Activated T-cell treated with anti-CD3 and anti-CD28 coated beads, Interleukin-2, amount 50 U/mL, for 48 hours (primary cell): ENCODE measurements around the gene ZCCHC24.

Experiments used
- DNase-seq, 2 experiments: peaks; one replicate each; pipeline ENCODE4 v3.0.0-alpha.2; 2020

The ZCCHC24 gene

DNA sequence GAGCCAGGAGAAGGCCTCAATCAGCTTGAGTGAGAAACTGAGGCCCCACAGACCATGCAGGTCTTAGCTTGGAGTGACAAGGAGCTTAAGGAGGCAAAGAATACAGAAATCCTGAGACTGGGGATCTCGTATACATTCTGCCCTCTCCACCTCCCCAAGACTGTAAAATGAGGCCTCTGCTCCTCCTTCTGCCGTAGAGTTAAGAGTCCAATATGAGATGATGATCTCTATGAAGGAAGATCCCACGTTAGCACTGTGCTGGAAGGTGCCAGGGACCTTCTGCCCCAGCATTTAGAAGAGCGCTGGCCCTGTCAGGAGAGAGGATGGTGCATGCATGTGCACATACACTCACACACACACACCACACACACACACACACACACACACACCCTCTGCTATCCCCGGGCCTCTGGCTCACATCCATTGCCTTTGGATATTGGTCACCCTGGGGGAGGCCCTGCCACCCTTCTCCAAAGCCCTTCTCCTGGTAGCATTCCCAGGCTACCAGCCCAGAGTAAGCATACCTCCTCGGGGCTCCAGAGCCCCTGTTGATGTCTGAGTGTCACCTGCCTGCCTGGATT, 15.0 kb downstream of the ZCCHC24 start:
- no peak for DNase-seq

DNA sequence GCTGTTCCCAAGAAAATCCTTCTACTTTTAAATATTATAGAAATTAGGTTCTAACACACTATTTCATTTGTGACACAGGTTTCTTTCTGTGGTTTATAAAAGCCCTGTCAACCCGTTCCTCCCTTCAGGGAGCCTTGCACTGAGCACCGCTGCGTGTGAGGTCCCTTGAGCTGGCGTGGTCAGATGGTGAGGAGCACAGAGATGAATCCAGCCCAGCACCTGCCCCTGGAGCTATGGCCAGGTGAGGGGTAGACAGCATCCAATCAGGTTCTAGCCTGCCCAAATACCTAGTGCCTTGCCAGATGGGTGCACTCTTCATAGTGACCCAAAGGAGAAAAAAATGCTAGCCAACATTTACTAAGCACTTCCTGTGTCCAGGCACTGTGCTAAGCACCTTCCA, 15.7 kb downstream of the ZCCHC24 start:
- no peak for DNase-seq

DNA sequence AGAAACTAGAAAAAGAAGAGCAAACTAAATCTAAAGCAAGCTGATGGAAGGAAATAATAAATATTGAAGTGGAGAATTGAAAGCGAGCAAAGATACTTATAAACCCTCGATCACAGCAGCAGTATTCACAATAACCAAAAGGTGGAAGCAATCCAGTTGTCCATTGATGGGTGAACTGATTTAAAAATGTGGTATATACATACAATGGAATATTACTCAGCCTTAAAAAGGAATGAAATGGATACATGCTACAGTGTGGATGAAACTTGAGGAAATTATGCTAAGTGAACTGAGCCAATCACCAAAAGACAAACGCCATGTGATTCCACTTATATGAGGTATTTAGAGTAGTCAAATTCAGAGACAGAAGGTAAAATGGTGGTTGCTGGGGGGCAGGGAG, 17.5 kb downstream of the ZCCHC24 start:
- DNase-seq, result no peak

DNA sequence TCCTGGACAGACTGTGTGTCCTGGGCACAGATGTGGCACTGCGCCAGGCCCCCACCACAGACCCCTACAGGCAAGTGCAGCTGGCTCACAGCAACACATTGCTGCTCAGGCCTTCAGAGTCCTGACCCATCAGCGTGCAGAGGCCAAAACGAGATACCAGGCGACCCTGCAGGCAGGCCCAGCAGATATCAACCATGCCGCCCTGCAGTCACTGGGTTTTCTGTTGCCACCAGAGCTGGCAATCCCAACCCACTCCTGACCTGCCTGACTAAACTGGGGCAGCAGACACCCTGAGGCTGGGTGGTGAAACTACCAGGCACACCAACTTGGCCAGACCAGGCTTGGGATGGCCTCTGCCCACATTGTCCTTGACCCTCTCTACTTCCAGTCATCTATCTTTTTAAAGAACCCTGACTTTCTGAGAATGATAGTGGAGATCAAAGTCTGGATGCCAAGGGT, 20.3 kb downstream of the ZCCHC24 start:
- DNase-seq, result no peak

DNA sequence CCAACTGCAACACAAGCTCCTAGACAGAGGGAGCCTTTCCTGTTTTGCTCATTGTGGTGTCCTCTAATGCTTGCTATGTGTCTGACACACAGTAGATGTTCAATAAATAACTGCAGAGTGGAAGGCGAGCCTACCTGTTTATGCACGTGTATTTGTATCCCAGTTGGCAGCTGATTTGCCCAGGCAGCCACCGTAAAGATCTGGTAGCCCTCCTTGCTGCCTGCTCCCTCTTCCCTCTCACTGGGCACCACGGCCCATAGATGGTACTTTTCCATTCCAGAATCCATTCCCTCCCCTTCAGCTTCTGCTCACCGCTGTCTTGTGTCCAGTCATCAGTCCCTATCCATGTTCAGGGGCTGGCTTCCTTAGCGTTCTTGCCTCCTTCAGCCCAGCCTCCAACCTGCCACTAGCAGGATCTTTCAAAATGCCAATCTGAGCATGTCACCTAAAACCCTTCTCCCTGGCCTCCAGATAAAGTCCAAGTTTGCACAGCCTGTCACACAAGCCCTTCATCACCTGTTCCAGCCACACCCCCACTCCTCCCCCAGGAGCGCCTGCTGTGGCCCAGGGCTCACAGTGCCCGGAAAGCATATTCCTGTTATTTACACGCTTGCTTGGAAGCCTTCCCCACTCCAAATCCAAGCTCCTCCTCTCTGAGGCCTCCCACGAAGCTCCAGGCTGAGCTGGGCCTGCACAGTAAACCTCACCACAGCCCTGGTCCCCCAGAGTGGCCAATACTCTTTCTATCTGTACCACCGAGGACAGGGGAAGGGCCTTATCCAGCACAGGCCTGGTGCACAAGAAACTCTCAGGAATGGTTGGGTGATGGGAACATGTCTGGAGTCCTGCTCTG, 21.0 kb downstream of the ZCCHC24 start:
- DNase-seq, result no peak

DNA sequence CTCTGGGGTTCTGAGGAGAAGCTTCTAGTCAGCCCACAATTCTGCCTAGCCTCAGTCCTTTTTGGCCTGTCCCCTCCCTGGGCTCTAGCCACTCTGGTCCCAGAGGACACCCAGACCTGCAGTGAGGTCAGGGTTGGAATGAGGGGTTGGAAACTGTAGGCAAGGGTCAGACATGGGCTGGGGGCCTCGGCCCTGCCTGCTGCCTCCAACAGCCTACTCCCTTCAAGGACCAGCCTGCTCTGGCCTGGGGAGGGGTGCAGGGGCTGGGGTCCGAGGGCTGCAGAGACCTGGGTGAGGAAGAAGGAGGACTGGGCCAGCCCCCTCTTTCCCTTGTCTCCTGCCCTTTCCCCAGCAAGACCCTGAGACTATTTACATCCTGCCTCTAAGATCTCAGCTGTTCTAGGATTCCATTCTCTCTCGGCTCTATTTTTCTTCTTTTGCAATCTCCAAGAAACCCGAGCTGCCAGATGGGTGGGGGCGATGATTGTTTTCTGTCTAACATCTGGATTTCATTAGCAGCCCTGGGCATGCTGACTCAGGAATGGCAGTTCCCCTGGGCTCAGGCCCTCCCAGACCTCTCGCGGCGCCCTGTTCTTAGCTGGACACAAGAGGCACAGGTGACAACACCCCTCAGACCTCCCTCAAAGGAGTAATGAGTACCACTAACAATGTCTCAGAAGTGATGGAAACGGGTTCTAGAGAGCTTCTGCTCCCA, 23.1 kb downstream of the ZCCHC24 start:
- DNase-seq, result no peak

DNA sequence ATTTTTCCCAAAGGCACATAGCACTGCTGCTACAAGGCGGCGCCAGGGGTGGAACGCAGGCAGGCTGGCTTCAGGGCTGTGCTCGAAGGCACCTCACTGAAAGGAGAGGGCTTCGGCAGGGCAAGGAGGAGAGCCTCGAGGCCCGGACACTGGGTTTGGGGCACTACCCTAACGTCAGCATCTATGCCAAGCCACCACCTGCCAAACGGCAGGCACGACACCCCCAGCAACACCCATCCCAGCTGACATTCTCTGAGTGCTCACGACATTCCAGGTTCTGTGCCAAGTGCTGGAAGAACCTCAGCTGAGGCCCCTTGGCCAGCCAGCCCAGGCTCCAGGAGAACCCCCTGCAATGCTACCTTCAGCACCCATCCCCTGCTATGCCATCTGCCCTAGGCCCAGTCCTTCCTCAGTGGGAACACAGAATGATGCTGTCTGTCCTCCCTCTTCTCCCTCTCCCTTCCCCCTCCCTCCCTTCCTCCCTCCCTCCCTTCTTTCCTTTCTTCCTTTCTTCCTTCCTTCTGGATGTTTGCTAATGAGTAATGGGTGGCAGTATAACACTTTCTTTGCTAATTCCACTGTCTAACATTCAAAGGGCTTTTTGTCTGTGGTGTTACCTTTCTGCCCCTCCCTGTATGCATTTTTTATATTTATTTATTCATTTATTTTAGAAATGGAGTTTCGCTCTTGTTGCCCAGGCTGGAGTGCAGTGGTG, 24.3 kb downstream of the ZCCHC24 start:
- no peak for DNase-seq

DNA sequence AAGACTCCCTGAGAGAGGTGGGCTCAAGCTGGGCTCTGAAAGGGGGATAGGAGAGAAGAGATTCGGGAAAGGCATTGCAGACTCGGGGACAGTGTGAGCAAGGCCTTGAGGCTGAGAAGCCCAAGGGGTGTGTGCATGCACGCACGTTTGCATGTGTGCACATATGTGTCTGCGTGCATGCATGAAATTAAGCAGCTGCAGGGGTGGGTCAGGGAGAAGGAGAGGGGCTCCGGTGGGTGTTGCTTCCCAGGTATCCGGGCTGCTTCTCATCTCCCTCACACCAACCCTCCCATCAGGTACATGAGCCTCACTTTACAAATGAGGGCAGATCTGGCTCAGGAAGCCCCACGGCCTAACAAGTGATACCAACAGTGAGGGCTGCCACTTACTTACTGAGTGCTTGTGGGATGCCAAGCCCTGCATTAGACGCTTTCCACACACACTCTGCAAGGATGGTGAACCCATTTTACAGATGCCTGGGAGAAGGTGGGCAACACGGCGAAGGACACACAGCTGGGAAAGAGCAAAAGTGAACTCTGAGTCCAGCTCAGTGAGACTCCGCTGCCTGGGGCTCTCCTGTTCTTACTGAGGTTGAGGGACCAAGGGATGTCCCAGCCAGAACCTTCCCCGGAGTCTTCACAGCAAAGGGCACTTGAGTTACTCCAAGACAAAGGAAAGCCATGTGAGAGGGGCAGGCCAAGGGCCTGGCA, 26.4 kb downstream of the ZCCHC24 start:
- no peak for DNase-seq

DNA sequence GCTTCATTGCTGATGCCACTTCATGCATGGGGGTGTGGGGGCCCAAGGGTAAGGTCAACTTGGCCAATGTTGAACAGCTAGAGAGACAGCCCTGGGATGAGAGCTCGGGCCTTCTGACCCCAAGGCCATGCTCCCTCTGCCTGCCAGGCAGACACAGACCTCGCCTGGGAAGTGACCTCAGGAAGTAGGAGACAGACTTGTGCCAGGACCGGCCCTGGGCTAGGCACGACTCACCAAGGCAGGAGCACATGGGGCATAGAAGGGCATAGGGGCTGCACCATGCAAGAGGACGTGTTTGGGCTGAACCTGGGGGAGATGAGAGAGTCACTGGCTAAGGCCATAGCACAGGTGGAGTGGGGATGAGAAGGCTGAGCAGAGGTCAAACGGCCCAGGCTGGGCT, 27.1 kb downstream of the ZCCHC24 start:
- DNase-seq, result no peak

DNA sequence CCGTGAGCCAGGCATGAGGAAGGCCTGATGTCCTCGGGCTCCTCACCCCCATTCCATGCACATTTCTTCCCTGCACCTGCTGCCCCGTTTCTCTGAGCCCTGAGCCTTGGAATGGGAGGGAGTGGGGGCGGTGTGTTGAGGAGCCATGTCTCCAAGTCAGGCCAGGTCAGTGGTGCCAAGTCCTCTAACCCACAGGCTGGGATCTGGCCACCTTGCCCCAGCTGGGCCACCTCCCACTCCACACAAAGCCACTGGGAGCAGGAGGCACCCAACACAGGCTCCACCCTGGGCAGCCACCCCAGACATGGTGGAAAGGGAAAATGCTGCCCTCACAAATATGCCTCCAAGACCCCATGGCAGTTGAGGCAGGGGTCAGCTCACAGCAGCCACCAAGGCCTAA, 27.7 kb downstream of the ZCCHC24 start:
- DNase-seq, result no peak

DNA sequence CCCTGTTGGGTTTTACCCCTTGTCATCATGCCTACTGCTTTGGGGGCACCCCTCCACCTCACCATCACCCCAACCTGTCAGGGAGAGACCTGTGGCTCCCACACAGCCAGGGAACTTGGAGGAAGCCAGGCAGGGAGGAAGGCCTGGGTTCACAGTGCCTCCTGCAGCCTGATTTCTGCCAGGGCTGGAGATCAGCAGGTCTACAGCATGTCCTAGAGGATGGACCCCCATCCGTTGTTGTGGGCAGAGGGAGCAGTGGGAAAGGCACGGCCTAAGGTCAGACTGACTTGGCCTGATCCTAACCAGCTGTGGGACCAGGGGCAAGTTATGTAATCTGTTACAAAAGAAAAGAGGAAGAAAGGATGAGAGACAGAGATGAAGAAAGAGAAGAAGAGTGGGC, 28.2 kb downstream of the ZCCHC24 start:
- DNase-seq, result no peak

DNA sequence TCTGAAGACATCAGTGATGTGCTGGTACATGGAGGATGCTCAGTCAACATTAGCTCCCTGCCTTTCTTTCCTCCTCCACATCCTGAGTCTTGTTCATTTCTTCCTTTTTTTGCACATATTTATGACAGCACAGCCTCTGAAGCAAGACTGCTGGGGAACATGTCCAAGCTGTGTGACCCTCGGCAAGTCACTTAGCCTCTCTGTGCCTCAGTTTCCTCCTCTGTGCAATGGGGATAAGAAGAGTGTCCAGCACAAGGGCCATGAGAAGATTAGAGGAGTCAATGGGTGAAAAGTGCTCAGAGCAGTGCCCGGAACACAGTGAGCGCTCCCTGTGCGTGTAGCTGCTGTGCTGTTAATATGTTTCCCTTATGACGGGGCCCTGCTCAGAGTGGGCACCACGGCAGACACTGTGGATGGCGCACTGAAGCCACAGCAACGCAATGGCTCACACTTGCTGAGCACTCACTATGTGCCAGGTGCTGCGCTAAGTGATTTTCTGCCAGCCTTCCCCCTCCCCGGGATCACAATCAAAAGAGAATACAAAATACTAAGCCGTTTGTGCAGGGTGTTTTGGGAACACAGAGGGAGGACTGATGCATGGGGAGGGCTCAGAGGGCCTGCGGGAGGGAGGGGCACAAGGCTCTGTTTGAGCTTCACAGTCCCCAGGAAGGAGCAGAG, 28.7 kb downstream of the ZCCHC24 start:
- DNase-seq, result no peak

DNA sequence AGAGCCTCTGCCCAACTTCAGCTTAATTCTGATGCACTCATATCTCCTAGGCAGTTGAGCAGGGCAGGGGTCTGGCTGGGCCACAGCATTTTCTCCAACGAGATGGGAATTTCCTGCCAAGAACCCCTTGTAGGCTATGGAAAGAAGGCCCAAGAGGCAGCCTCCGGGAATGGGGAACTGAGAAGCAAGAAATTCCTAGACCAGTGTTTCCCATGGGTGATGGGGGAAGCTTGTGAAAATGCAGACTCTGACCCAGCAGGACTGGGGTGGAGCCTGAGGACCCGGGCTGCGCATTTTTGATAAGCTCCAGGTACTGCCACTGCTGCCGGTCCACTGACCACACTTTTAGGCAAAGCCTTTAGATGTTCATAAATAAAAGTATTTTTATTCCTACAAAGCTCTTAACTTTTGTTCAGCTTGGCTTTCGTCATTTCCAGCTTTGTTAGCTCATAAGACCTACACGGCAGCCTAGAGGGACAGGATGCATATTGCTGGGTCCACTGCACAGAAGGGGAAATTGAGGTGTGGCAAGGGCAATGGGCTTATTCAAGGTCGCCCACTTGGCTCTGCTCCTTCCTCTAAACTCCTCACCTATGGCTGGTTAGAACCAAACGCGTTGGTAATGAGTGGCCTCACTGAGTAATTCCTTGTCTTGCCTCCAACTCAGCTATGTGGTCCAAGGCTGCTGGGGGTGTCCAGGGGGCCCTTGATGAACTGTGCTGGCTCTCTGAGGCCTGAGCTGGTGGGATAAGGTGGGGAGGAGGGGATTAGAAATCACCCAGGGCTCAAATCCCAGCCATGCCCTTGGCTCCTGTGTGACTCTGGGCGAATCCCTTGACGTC, 29.5 kb downstream of the ZCCHC24 start:
- DNase-seq, result no peak

DNA sequence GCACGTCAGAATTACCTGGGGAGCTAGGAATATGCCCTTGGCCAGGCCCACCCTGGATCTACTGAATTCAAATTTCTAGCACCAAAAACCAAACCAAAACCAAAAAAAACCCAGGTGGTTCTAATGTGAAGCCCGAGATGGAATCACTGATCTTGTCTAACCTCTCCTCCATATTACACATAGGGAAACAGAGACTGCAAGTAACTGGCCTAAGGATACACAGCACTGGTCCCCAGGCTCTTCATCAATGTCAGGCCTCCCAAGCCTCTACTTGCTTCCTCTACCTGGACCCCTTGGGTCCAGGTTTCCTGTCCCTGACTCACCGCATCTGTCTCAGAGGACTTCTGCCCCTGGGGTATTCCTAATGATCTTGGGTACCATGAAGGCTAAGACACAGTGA, 30.7 kb downstream of the ZCCHC24 start:
- no peak for DNase-seq

DNA sequence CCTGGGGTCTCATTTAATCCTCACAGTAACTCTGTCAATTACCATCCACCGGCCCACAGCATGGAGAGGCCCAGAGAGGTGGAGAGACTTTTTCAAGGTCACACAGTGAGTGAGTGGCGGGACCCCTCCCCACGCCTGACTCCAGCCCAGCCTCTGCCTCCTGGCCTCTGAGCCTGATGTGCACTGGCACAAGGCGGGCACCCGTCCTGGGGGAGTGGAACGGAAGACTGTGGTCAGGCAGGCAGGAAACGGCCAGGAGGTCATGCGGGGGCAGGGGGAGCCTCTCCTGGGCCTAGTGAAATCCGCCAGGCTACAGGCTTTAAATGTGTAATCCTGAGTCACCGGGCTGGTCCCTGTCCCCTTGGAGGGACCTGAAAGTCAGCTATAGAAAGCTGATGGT, 32.2 kb downstream of the ZCCHC24 start:
- peak; percentile 46 for DNase-seq

DNA sequence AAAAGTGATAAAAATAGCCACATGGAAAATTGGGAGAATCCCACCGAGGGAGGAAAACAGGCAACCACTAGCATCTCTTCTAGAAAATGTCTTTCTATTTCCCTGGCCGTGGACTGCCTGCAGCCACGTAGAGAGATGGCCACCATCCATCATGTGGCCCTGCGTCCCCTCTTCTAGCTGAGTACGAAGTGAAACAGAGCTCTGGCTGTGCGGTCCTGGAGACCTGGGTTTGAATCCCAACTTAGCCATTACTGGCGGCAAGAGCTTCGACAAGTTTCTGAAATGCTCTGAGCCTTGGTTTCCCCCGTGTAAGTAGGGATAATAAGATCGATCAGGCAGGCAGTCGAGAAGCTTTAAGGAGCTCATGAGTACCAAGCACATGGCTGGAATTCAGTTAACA, 32.9 kb downstream of the ZCCHC24 start:
- no peak for DNase-seq

DNA sequence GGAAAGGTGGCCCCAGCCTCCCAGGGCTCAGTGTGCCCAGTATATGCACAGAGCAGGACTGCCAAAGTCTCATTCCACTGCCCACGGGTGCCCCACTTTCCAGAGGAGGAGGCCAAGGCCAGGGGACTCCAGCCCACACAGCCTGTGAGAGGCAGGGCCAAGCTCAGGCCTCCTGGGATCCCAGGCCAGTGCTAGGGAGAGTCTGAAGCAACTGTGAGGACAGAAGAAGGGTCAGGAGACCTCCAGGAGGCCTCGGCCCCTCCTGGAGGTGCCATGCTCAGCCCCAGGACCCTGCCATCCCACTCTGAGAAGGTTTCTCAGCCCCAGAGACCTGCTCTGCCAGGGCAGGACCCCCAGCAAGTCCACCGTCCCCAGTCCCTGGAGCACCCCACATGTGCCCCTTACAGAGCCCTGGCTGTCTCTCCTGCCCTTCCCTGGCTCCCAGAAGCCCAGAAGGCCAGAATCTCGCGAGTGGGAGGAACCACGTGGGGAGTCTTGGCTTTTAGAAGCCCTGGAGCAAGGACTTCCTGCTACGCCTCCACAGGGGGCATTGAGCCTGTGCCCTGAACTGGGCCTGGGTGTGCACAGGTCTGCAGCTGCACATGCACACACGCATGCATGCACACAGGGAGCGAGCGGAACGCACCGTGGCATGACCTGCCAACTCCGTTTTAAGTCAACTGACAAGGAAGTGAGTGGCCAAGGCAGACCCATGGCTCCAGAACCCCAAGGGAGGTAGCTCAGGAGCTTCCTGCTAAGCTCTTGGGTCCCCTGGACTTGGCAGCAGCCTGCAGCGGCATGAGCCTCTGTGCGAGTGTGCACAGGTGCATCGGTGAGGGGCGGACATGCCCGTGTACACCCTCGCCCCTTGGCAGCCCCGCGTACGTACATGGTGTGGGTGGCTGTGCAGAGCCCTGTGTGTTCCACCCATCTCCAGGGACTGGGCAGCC, 33.6 kb downstream of the ZCCHC24 start:
- no peak for DNase-seq

DNA sequence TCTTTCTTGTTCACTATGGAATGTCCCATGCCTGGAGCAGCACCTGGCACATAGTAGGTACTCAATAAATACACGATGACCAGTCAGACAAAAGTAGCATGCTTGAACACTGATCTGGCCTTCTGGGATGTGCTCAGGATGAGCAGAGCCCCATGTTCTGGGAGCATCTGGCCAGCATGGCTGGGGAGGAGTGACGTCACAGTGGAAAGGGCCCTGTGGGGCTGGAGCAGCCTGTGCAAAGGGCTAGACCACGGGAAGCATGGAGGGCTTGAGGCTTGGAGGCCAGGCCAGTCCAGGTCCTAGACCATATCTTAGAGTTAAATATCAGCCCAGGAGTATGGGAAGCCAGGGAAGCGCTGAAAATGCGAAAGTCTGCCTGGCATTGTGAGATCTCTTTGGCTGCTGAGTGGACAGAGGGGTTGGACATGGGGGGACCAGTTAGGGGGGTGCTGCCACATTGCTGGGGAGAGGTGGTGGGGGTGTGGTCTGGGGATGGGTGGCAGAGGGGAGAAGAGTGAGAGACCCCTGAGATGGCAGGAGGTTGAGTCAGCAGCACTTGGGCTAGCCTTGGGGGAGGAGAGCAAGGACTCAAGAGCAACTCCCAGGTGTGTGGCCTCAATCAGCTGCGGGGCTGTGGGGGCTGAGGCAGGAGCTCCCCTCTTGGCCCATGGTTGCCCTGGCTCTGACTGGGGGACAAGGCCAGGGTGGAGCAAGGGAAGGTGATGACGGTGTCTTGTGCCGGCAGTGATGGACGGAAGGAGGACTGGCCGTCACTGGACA, 34.9 kb downstream of the ZCCHC24 start:
- DNase-seq, result no peak

DNA sequence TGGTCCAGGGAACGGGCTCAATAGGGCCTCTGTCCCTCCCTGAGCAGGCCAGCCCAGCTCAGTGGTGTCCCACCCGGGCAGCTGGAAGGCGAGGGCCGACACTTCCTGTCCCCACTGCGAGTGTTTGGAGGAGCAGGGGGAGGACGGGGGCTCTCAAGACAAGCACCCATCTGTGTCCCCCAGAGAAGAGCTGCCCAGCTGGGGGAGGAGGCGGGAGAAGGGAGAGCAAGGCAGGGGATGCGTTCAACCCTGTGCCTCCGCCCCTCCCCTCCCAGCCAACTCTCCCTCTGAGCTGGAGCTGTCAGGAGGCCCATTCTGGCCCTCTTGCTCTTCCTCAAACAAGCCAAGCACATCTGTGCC, 35.7 kb downstream of the ZCCHC24 start:
- DNase-seq, result no peak
